Endothelial cell of umbilical vein (primary cell): ENCODE data around the gene LMAN1L. TPM values are rescaled to one million over a fixed set of nuclear protein-coding genes. Genes with fewer than 3 reads are reported as not detected.

ENCODE experiments used
- BruUV-seq: library from RNA; stranded (reverse); fragments of 400-500 nt; replicated peaks from 2 replicates; lab custom pipeline; 2021; lab: Mats Ljungman, UMichigan
- CTCF ChIA-PET: fragments of 300-600, 350-600 bp; sonication (Branson Sonifier 250); formaldehyde crosslinking; loops from one replicate; lab custom pipeline; 2021; ENCODE audit warnings: antibody characterized with exemption, inconsistent platforms; lab: Charles Lee
- POLR2A ChIA-PET: fragments of 300-600, 350-600 bp; sonication (Branson Sonifier 250); formaldehyde crosslinking; loops from one replicate; lab custom pipeline; 2021; ENCODE audit warnings: antibody characterized with exemption, inconsistent platforms; lab: Charles Lee
- DNase-seq: peaks from one replicate; pipeline ENCODE4 v3.0.0-alpha.2; 2011; ENCODE audit warnings: low read depth, low spot score
- FAIRE-seq: peaks from 2 replicates; lab custom pipeline; 2011; peaks lifted over from hg19 to GRCh38; lab: Jason Lieb, UNC
- H2AFZ ChIP-seq: 2 replicates; pipeline ENCODE4 v1.6.0; 2012; ENCODE audit warnings: low read depth, low read length, control low read depth, inconsistent platforms
- H3K27ac ChIP-seq: 2 replicates; pipeline ENCODE4 v1.5.1; 2011; ENCODE audit warnings: low read depth, mild to moderate bottlenecking, control low read depth, low read length, moderate library complexity; ENCODE audit not compliant: insufficient read depth
- H3K27me3 ChIP-seq, 2 experiments: 2 replicates each; pipeline versions ENCODE4 v1.6.0 to v1.6.1; 2011; ENCODE audit warnings: low read length in 2 of 2, mixed read lengths in 1 of 2; ENCODE audit not compliant: control insufficient read depth in 2 of 2, insufficient read depth in 2 of 2
- H3K36me3 ChIP-seq, 2 experiments: 2 replicates in 1 of 2; 3 replicates in 1 of 2; pipeline ENCODE4 v1.5.1; 2011; ENCODE audit warnings: low read length in 2 of 2, mild to moderate bottlenecking in 1 of 2, moderate library complexity in 1 of 2; ENCODE audit not compliant: control insufficient read depth in 2 of 2, insufficient read depth in 2 of 2; ENCODE audit errors: extremely low read depth in 1 of 2
- H3K4me1 ChIP-seq: 3 replicates; pipeline ENCODE4 v1.5.1; 2011; ENCODE audit warnings: mild to moderate bottlenecking, low read length; ENCODE audit not compliant: control insufficient read depth, insufficient read depth; ENCODE audit errors: extremely low read depth
- H3K4me2 ChIP-seq: 2 replicates; pipeline ENCODE4 v1.6.1; 2011; ENCODE audit warnings: low read length, control low read depth, mixed read lengths; ENCODE audit not compliant: insufficient read depth
- H3K4me3 ChIP-seq, 3 experiments: fragments of 200-600 bp in 1 of 3; sonication (generic), shearing (Covaris generic) in 1 of 3; replicated peaks in 1 of 3; 2 replicates each; pipeline ENCODE4 v1.5.1; 2011 to 2016; ENCODE audit warnings: control low read depth in 3 of 3, low read length in 3 of 3, mild to moderate bottlenecking in 2 of 3, inconsistent platforms in 1 of 3, low read depth in 1 of 3, moderate library complexity in 1 of 3; ENCODE audit not compliant: insufficient read depth in 1 of 3
- H3K79me2 ChIP-seq: 2 replicates; pipeline ENCODE4 v1.6.0; 2012; ENCODE audit warnings: low read length, inconsistent platforms; ENCODE audit not compliant: control insufficient read depth, insufficient read depth
- H3K9ac ChIP-seq: replicated peaks from 2 replicates; pipeline ENCODE3; 2011; ENCODE audit warnings: low read length, control low read depth; ENCODE audit not compliant: insufficient read depth; ENCODE audit errors: extremely low read depth
- H3K9me1 ChIP-seq: replicated peaks from 3 replicates; pipeline ENCODE4 v1.6.0; 2011; ENCODE audit warnings: mild to moderate bottlenecking, low read length; ENCODE audit not compliant: control insufficient read depth, insufficient read depth; ENCODE audit errors: extremely low read depth
- H3K9me3 ChIP-seq: replicated peaks from 2 replicates; pipeline ENCODE4 v1.5.1; 2012; ENCODE audit warnings: low read length, inconsistent platforms; ENCODE audit not compliant: control insufficient read depth, insufficient read depth
- H4K20me1 ChIP-seq: replicated peaks from 2 replicates; pipeline ENCODE3; 2011; ENCODE audit warnings: mild to moderate bottlenecking, low read length; ENCODE audit not compliant: control insufficient read depth, insufficient read depth; ENCODE audit errors: extremely low read depth
- EZH2 ChIP-seq: IDR thresholded peaks from 2 replicates; pipeline ENCODE4 v1.6.1; 2012; ENCODE audit warnings: borderline replicate concordance, low read depth, mild to moderate bottlenecking, moderate library complexity, low read length, inconsistent platforms; ENCODE audit not compliant: severe bottlenecking
- FOS ChIP-seq: IDR thresholded peaks from 2 replicates; pipeline ENCODE4 v1.6.1; 2011; ENCODE audit warnings: mild to moderate bottlenecking, low read length, moderate library complexity, borderline replicate concordance; ENCODE audit not compliant: insufficient read depth
- GATA2 ChIP-seq: IDR thresholded peaks from 2 replicates; pipeline ENCODE4 v1.7.0; 2011; ENCODE audit warnings: low read depth, mild to moderate bottlenecking, moderate library complexity, mixed read lengths, low read length; ENCODE audit not compliant: insufficient read length, insufficient read depth
- JUN ChIP-seq: IDR thresholded peaks from 2 replicates; pipeline ENCODE4 v1.6.1; 2011; ENCODE audit warnings: borderline replicate concordance, low read depth; ENCODE audit not compliant: insufficient read length, insufficient read depth
- MYC ChIP-seq: IDR thresholded peaks from one replicate; pipeline ENCODE4 v1.6.1; 2011; ENCODE audit warnings: mild to moderate bottlenecking, low read depth, low read length
- dilution Hi-C: fragments of 300-500 bp; cut with MboI; formaldehyde crosslinking; loops from one replicate; pipeline ENCODE4 v1.15.0; 2019; ENCODE audit warnings: low sequenced_read_pairs; ENCODE audit not compliant: extremely low pct_ligation_motif_present
- intact Hi-C: fragments of 100-400 bp; cut with micrococcal nuclease; formaldehyde crosslinking; loops from one replicate; pipeline ENCODE4 v1.10.0; 2022
- polyA plus RNA-seq, 4 experiments: library from polyadenylated mRNA; depleted of rRNA in 3 of 4; stranded (reverse) in 3 of 4; unstranded in 1 of 4; fragments of >200 nt; gene quantifications; 2 replicates each; pipeline versions ENCODE4 v1.2.1 to v1.2.3, GENCODE V29; 2011 to 2012; ENCODE audit warnings: missing spikeins in 1 of 4
- total RNA-seq: library from RNA; stranded (reverse); gene quantifications from 2 replicates; pipeline ENCODE4 v1.2.3, GENCODE V29; 2021
- TF ChIP-seq, protein P1 (sequence below): IDR thresholded peaks from 2 replicates; pipeline ENCODE4 v1.6.1; 2011; ENCODE audit not compliant: insufficient read depth, insufficient read length
- TF ChIP-seq, protein P2 (sequence below), 2 donors: IDR thresholded peaks; 1 replicate in 1 of 2; 2 replicates in 1 of 2; pipeline ENCODE4 v1.5.1; 2011; ENCODE audit warnings: low read length in 2 of 2, mild to moderate bottlenecking in 2 of 2, moderate library complexity in 2 of 2, control low read depth in 1 of 2, inconsistent platforms in 1 of 2, low read depth in 1 of 2; ENCODE audit not compliant: insufficient read depth in 1 of 2; ENCODE audit errors: extremely low read depth in 1 of 2

LMAN1L gene
- total and polyA plus RNA-seq, 2 donors (not counting 3 experiments of a cell fraction or from before 2014, with no cell fraction given), result not detected

DNA sequence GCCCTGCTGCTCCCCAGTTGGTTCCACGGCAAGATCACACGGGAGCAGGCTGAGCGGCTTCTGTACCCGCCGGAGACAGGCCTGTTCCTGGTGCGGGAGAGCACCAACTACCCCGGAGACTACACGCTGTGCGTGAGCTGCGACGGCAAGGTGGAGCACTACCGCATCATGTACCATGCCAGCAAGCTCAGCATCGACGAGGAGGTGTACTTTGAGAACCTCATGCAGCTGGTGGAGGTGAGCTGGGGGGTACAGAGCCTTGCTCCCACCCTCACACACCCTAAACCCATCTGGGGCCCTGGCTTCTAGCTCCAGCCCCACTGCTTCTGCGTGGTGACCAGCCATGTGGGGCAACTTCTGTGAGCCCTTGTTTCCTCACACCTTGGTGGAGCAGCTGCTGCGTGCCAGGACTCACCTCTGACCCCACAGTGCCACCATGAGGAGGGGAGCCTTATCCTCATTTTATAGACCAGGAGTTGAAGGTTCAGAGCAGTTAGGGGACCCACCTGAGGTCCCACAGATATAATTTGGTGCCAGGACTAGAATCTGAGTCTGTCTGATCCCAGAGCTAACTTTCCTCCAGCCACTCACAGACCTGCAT, 13.3 kb upstream of the LMAN1L start:
- no peak overlapping the region for H2AFZ ChIP-seq
- BruUV-seq, result no TSS peak
- no peak overlapping the region for H3K27ac ChIP-seq
- peaks cover 3 to 33% of the 10 kb centered on the region in 2 experiments for H3K36me3 ChIP-seq
- peaks cover 22% of the 10 kb centered on the region for H3K79me2 ChIP-seq
- H3K4me1 ChIP-seq, result no peaks in the 10 kb centered on the region
- H3K9me3 ChIP-seq, result no peaks in the 10 kb centered on the region
- no peaks in the 10 kb centered on the region for H4K20me1 ChIP-seq
- DNase-seq (no peak), FAIRE-seq (no peak)
- intact Hi-C loops (no loop called here), dilution Hi-C loops (no loop called here)
- no peak for TF ChIP-seq JUN
- TF ChIP-seq, protein P1, sequence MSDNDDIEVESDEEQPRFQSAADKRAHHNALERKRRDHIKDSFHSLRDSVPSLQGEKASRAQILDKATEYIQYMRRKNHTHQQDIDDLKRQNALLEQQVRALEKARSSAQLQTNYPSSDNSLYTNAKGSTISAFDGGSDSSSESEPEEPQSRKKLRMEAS, result no peak
- no peak for TF ChIP-seq GATA2
- no peak for TF ChIP-seq MYC
- no peak for TF ChIP-seq FOS
- CTCF ChIA-PET, result interaction anchor here (0.7 to 3.9 kb wide), 14 partner anchors 9 to 167 kb away, joined by 3 to 55 read pairs (median 4); partner anchors contain the start of genes CSK and CYP1A1
- no peak overlapping the region for H3K4me3 ChIP-seq
- no peak overlapping the region for H3K9ac ChIP-seq
- no peaks in the 10 kb centered on the region for H3K9me1 ChIP-seq
- H3K27me3 ChIP-seq, result no peaks in the 10 kb centered on the region
- H3K4me2 ChIP-seq, result no peak overlapping the region
- POLR2A ChIA-PET, result no interaction called here

DNA sequence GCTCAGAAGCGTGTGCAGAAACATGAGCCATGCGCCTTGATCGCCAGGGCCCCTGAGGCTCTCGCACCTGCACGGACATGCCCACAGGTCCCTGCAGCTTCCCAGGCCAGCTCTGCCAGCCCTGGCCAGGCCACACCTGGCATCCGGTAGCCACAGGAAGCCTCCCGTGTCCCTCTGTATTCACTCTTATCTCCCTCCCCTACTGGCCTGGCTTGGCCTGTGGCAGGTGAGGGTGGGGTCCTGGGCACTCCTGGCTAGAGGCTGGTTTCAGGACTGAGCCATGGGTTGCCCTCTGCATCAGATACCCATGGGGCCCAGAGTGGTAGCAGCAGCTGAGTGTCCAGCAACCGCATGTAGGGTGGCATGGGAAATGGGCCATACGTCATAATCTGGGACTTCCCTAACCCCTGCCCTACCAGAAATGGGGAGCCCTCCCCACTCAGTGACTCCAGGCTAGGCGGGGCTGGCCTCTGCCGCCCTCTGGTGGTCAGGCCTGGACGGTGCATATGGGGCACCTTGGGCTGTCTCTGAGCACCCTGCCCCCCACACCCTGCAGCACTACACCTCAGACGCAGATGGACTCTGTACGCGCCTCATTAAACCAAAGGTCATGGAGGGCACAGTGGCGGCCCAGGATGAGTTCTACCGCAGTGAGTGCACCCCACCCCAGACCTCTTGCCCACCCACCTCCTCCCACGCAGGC, 12.6 kb upstream of the LMAN1L start:
- Histone ChIP-seq H3K9ac (no peak overlapping the region), H3K9me1 (no peaks in the 10 kb centered on the region), H3K4me3 (no peak overlapping the region), H2AFZ (no peak overlapping the region), H3K27ac (no peak overlapping the region), H3K36me3 (peaks cover 3 to 33% of the 10 kb centered on the region in 2 experiments), H3K4me1 (no peaks in the 10 kb centered on the region), H3K27me3 (no peaks in the 10 kb centered on the region), H3K79me2 (peaks cover 16% of the 10 kb centered on the region), H3K4me2 (no peak overlapping the region), H4K20me1 (no peaks in the 10 kb centered on the region), H3K9me3 (no peaks in the 10 kb centered on the region)
- intact Hi-C loops (loop anchor here (1.0 to 2.0 kb wide), 4 partner anchors 19 to 150 kb away; no protein-coding TSS in a partner anchor), dilution Hi-C loops (no loop called here)
- TF ChIP-seq MYC, result no peak
- TF ChIP-seq, protein P2, sequence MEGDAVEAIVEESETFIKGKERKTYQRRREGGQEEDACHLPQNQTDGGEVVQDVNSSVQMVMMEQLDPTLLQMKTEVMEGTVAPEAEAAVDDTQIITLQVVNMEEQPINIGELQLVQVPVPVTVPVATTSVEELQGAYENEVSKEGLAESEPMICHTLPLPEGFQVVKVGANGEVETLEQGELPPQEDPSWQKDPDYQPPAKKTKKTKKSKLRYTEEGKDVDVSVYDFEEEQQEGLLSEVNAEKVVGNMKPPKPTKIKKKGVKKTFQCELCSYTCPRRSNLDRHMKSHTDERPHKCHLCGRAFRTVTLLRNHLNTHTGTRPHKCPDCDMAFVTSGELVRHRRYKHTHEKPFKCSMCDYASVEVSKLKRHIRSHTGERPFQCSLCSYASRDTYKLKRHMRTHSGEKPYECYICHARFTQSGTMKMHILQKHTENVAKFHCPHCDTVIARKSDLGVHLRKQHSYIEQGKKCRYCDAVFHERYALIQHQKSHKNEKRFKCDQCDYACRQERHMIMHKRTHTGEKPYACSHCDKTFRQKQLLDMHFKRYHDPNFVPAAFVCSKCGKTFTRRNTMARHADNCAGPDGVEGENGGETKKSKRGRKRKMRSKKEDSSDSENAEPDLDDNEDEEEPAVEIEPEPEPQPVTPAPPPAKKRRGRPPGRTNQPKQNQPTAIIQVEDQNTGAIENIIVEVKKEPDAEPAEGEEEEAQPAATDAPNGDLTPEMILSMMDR (IDR thresholded peaks at IDR 0.05; ENCODE audit: extremely low read depth in 1 of 2, insufficient read depth in 1 of 2, low read depth in 1 of 2, low read length in 2 of 2), result peak; percentile 93 to 98
- no peak for TF ChIP-seq EZH2
- peak; percentile 72 for FAIRE-seq
- DNase-seq, result peak; percentile 52
- POLR2A ChIA-PET, result no interaction called here
- CTCF ChIA-PET, result interaction anchor here (0.8 to 3.9 kb wide), 17 partner anchors 8 to 168 kb away, joined by 3 to 55 read pairs (median 4); partner anchors contain the start of genes CSK and CYP1A1
- no TSS peak for BruUV-seq
